Measurements from ENCODE around the gene KIF26B.
"Not testable (repeated sequence)": the region's sequence is repeated elsewhere in the genome, so short reads cannot be mapped to it uniquely, and the experiment has no call there.

GRCh38 chr1:245335684-245336083 is 180.9 kb downstream of the KIF26B start:
- not testable (repeated sequence) for TF ChIP-seq POLR2AphosphoS5, POLR2A, TAF1, POU2F2, SPI1 (IDR thresholded peaks at IDR 0.05; ENCODE audit: low read depth, low read length)
